Subcutaneous abdominal adipose tissue (tissue), 5 donors: ENCODE results near the gene ARMC3.
"Not testable (repeated sequence)": the region's sequence is repeated elsewhere in the genome, so short reads cannot be mapped to it uniquely, and the experiment has no call there.

Source experiments
- H3K27ac ChIP-seq: one replicate; pipeline ENCODE4 v1.7.0; 2013; ENCODE audit warnings: low read depth, mild to moderate bottlenecking, inconsistent platforms, low read length, moderate library complexity
- H3K27me3 ChIP-seq, 5 donors: one replicate each; pipeline ENCODE4 v1.7.0; 2013; ENCODE audit warnings: low read length in 5 of 5, inconsistent platforms in 1 of 5; ENCODE audit not compliant: control insufficient read depth in 5 of 5, insufficient read depth in 4 of 5
- H3K36me3 ChIP-seq, 5 donors: one replicate each; pipeline ENCODE4 v1.7.0; 2013; ENCODE audit warnings: low read length in 5 of 5; ENCODE audit not compliant: control insufficient read depth in 5 of 5, insufficient read depth in 5 of 5
- H3K4me1 ChIP-seq, 5 donors: one replicate each; pipeline ENCODE4 v1.7.0; 2013; ENCODE audit warnings: low read length in 5 of 5, mild to moderate bottlenecking in 3 of 5, moderate library complexity in 1 of 5; ENCODE audit not compliant: control insufficient read depth in 5 of 5, insufficient read depth in 5 of 5
- H3K4me3 ChIP-seq, 5 donors: one replicate each; pipeline ENCODE4 v1.7.0; 2013; ENCODE audit warnings: low read length in 5 of 5, low read depth in 1 of 5
- H3K9ac ChIP-seq, 5 donors: one replicate each; pipeline ENCODE4 v1.7.0; 2013; ENCODE audit warnings: low read length in 5 of 5, mild to moderate bottlenecking in 4 of 5, moderate library complexity in 3 of 5
- H3K9me3 ChIP-seq, 5 donors: one replicate each; pipeline ENCODE4 v1.7.0; 2013; ENCODE audit warnings: low read length in 5 of 5; ENCODE audit not compliant: control insufficient read depth in 5 of 5
- donor health status: healthy.
- donor health status: healthy.
- donor health status: healthy.
- donor health status: healthy.
- donor health status: healthy.

The ARMC3 gene

GRCh38 chr10:23067337-23067736, 139.5 kb downstream of the ARMC3 start:
- no peak overlapping the region for H3K9ac ChIP-seq
- no peak overlapping the region for H3K27ac ChIP-seq
- H3K27me3 ChIP-seq: peaks cover 0 to 4% (median 0%) of the 10 kb centered on the region in 5 donors
- H3K4me3 ChIP-seq: no peak overlapping the region
- H3K9me3 ChIP-seq: no peaks in the 10 kb centered on the region
- peaks cover 4 to 18% (median 12%) of the 10 kb centered on the region in 5 donors for H3K4me1 ChIP-seq
- H3K36me3 ChIP-seq: no peaks in the 10 kb centered on the region

GRCh38 chr10:23067939-23068775, 140.3 kb downstream of the ARMC3 start:
- H3K9me3 ChIP-seq: no peaks in the 10 kb centered on the region
- H3K27me3 ChIP-seq: peaks cover 0 to 2% (median 0%) of the 10 kb centered on the region in 5 donors
- H3K9ac ChIP-seq: no peak overlapping the region
- H3K4me1 ChIP-seq: peaks cover 6 to 21% (median 10%) of the 10 kb centered on the region in 5 donors
- H3K36me3 ChIP-seq: no peaks in the 10 kb centered on the region
- no peak overlapping the region for H3K4me3 ChIP-seq
- no peak overlapping the region for H3K27ac ChIP-seq

- Histone ChIP-seq H3K36me3 (no peaks in the 10 kb centered on the region), H3K4me1 (peaks cover 6 to 17% (median 10%) of the 10 kb centered on the region in 5 donors), H3K27ac (no peak overlapping the region), H3K9ac (no peak overlapping the region), H3K27me3 (no peaks in the 10 kb centered on the region), H3K4me3 (no peak overlapping the region), H3K9me3 (no peaks in the 10 kb centered on the region)
These were observed 141.4 kb downstream of the ARMC3 start for GRCh38 chr10:23069019-23069815.

- not testable (repeated sequence) for H3K27me3 ChIP-seq, H3K4me3 ChIP-seq, H3K27ac ChIP-seq, H3K36me3 ChIP-seq, H3K9ac ChIP-seq, H3K9me3 ChIP-seq
- H3K4me1 ChIP-seq: peaks cover 6 to 14% (median 7%) of the 10 kb centered on the region in 5 donors
These were observed 142.4 kb downstream of the ARMC3 start for GRCh38 chr10:23070092-23070912.

- H3K4me1 ChIP-seq: peaks cover 1 to 9% (median 2%) of the 10 kb centered on the region in 5 donors
These were observed 143.0 kb downstream of the ARMC3 start for GRCh38 chr10:23070913-23071218.

GRCh38 chr10:23072593-23072992, 144.7 kb downstream of the ARMC3 start:
- not testable (repeated sequence) for H3K4me3 ChIP-seq, H3K27me3 ChIP-seq, H3K4me1 ChIP-seq, H3K9ac ChIP-seq, H3K27ac ChIP-seq, H3K36me3 ChIP-seq, H3K9me3 ChIP-seq

More at GRCh38 chr10:23070913-23071218, 143.0 kb downstream of the ARMC3 start:
- Histone ChIP-seq H3K9ac (no peak overlapping the region), H3K27ac (no peak overlapping the region), H3K4me3 (no peak overlapping the region), H3K27me3 (no peaks in the 10 kb centered on the region), H3K36me3 (no peaks in the 10 kb centered on the region), H3K9me3 (no peaks in the 10 kb centered on the region)

- Histone ChIP-seq H3K9me3 (no peaks in the 10 kb centered on the region), H3K27me3 (peaks cover 0 to 5% (median 3%) of the 10 kb centered on the region in 5 donors), H3K27ac (no peak overlapping the region), H3K4me3 (no peak overlapping the region), H3K36me3 (no peaks in the 10 kb centered on the region), H3K4me1 (peaks cover 0 to 7% (median 0%) of the 10 kb centered on the region in 5 donors), H3K9ac (no peak overlapping the region)
These were observed 145.7 kb downstream of the ARMC3 start for GRCh38 chr10:23073527-23073926.

- no peak overlapping the region for H3K4me3 ChIP-seq
- no peaks in the 10 kb centered on the region for H3K9me3 ChIP-seq
- H3K4me1 ChIP-seq: peaks cover 0 to 7% (median 0%) of the 10 kb centered on the region in 5 donors
- H3K36me3 ChIP-seq: no peaks in the 10 kb centered on the region
- no peak overlapping the region for H3K9ac ChIP-seq
- no peak overlapping the region for H3K27ac ChIP-seq
- peaks cover 0 to 11% (median 10%) of the 10 kb centered on the region in 5 donors for H3K27me3 ChIP-seq
These were observed 147.8 kb downstream of the ARMC3 start for GRCh38 chr10:23075672-23076071.

- no peaks in the 10 kb centered on the region for H3K9me3 ChIP-seq
- H3K4me1 ChIP-seq: peaks cover 0 to under 1% (median 0%) of the 10 kb centered on the region in 5 donors
- H3K4me3 ChIP-seq: no peak overlapping the region
- no peak overlapping the region for H3K9ac ChIP-seq
- peaks cover 0 to 12% (median 11%) of the 10 kb centered on the region in 5 donors for H3K27me3 ChIP-seq
- H3K36me3 ChIP-seq: no peaks in the 10 kb centered on the region
- no peak overlapping the region for H3K27ac ChIP-seq
These were observed 150.3 kb downstream of the ARMC3 start for GRCh38 chr10:23078114-23078513.
